Measurements from ENCODE around the gene PEX11G. TPM values are rescaled to one million over a fixed set of nuclear protein-coding genes. Genes with fewer than 3 reads are reported as not detected.
A peak's percentile ranks its signal among the peaks of the same experiment; 100 is the strongest.

The PEX11G gene
- total and polyA plus RNA-seq, 2 experiments from 2014 or later, result 2.2 TPM

DNA sequence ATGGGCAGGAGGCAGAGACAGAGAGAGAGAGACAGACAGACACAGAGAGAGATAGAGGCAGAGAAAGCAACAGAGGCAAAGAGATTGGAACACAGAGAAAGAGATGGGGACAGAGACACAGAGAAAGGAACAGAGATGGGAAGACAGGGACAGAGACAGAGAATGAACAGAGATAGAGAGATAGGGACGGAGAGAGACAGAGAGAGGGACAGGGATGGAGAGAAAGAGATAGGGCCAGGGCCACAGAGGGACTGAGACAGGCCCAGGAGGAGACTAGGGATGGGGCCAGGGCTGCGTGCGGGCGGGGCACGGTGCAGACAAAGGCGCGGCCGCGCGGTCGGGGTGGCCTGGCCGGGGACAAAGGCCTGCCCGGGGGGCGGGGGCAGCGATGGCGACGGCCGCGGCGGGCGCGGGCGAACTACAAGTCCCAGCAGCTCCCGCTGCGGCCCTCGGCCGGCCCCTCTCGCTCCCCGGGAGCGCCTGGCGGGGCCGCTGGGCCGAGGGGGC is 26.9 kb upstream of the PEX11G start, which contains the start of gene ZNF358:
ZNF358 (plus strand) TSS at position 459 of the 507 bp plus-strand sequence. CDS start 3,140 bp downstream, outside the sequence.
- Histone ChIP-seq H2AFZ (peak within 1 kb of the TSS; percentile 98), H3K79me2 (replicated peaks; ENCODE audit: insufficient read depth) (no peaks in the 10 kb centered on the region; the same call in 1 of the 2 replicates), H4K20me1 (replicated peaks; ENCODE audit: insufficient read depth) (no peaks in the 10 kb centered on the region), H3K27me3 (ENCODE audit: insufficient read depth) (no peaks in the 10 kb centered on the region), H3K4me3 (peak within 1 kb of the TSS; percentile 83), H3K36me3 (ENCODE audit: insufficient read depth) (no peaks in the 10 kb centered on the region), H3F3A (replicated peaks; ENCODE audit: low read depth) (no peaks in the 10 kb centered on the region), H3K9me2 (ENCODE audit: insufficient read depth) (no peaks in the 10 kb centered on the region), H3K27ac (ENCODE audit: low read depth) (peak within 1 kb of the TSS; percentile 85; the same call in 1 of the 2 replicates), H3K4me2 (peak within 1 kb of the TSS; percentile 97), H3K4me1 (ENCODE audit: insufficient read depth) (peaks cover 13% of the 10 kb centered on the region)
- peaks cover 13% of the 10 kb centered on the region for H3K4me1 Mint-ChIP-seq
- peak within 1 kb of the TSS; percentile 87 for H3K4me3 Mint-ChIP-seq
- TF ChIP-seq EZH2 (IDR thresholded peaks at IDR 0.05; ENCODE audit: low read depth, unreplicated experiment), result no peak
- TF ChIP-seq, protein P1, sequence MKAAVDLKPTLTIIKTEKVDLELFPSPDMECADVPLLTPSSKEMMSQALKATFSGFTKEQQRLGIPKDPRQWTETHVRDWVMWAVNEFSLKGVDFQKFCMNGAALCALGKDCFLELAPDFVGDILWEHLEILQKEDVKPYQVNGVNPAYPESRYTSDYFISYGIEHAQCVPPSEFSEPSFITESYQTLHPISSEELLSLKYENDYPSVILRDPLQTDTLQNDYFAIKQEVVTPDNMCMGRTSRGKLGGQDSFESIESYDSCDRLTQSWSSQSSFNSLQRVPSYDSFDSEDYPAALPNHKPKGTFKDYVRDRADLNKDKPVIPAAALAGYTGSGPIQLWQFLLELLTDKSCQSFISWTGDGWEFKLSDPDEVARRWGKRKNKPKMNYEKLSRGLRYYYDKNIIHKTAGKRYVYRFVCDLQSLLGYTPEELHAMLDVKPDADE (IDR thresholded peaks at IDR 0.05), result 0 out of 2 replicates have a peak, but pooled peaks have one; percentile 21
- no peak for TF ChIP-seq EZH2phosphoT487 (IDR thresholded peaks at IDR 0.05; ENCODE audit: unreplicated experiment)
- TF ChIP-seq POLR2AphosphoS5 (IDR thresholded peaks at IDR 0.05; ENCODE audit: low read depth), result peak; percentile 55
- no peak for TF ChIP-seq ZNF331 (CRISPR knock-in tag; IDR thresholded peaks at IDR 0.05; ENCODE audit: low read depth)
- H3K27ac Mint-ChIP-seq, result peak within 1 kb of the TSS; percentile 95
- H3K9me3 Mint-ChIP-seq, result peaks cover 3% of the 10 kb centered on the region; the same call in 2 of the 3 replicates
- peaks cover 9% of the 10 kb centered on the region; the same call in 2 of the 3 replicates for H3K36me3 Mint-ChIP-seq (ENCODE audit: low read depth)
- DNase-seq (ENCODE audit: low spot score) (peak; percentile 93), ATAC-seq (peak; percentile 95)
- H3K27me3 Mint-ChIP-seq (ENCODE audit: insufficient read depth, low read depth, poor library complexity), result peaks cover 6% of the 10 kb centered on the region

DNA sequence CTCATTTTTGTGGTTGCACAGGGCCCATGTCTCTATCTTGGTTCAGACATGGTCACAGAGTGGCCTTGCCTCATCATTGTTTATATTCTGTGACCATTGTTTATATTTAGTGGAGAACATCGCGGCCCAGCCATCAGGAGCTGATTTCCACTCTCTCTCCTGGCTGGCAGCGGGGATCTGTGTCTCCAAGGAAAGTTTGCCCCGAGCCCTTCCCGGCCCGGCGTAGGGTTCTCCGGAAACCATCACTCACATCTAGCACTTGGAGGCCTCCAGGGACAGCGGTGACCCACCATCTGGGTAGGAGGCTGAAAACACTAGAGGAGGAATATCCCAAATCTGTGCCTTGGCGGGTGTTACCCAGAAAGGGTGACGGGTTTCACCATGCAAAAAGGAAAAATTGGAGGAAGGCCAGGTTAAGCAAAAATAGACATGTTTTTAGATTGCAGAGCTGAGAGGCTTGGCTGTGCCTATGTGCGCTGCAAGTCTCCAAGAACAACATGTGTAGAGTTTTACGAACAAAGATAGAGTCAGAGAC is 26.3 kb upstream of the PEX11G start:
- Histone ChIP-seq H3K4me3 (peak overlapping the region; percentile 54), H3K27ac (ENCODE audit: low read depth) (peak overlapping the region; percentile 85; the same call in 1 of the 2 replicates), H4K20me1 (replicated peaks; ENCODE audit: insufficient read depth) (no peaks in the 10 kb centered on the region), H3F3A (replicated peaks; ENCODE audit: low read depth) (no peaks in the 10 kb centered on the region), H3K4me2 (peak overlapping the region; percentile 83), H3K79me2 (replicated peaks; ENCODE audit: insufficient read depth) (no peaks in the 10 kb centered on the region; the same call in 1 of the 2 replicates), H2AFZ (peak overlapping the region; percentile 98), H3K4me1 (ENCODE audit: insufficient read depth) (peaks cover 13% of the 10 kb centered on the region), H3K36me3 (ENCODE audit: insufficient read depth) (no peaks in the 10 kb centered on the region), H3K9me2 (ENCODE audit: insufficient read depth) (no peaks in the 10 kb centered on the region), H3K27me3 (ENCODE audit: insufficient read depth) (no peaks in the 10 kb centered on the region)
- H3K36me3 Mint-ChIP-seq (ENCODE audit: low read depth), result peaks cover 9% of the 10 kb centered on the region; the same call in 2 of the 3 replicates
- H3K9me3 Mint-ChIP-seq, result peaks cover 3% of the 10 kb centered on the region; the same call in 2 of the 3 replicates
- peak overlapping the region; percentile 78 for H3K4me3 Mint-ChIP-seq
- H3K4me1 Mint-ChIP-seq, result peaks cover 13% of the 10 kb centered on the region
- peaks cover 6% of the 10 kb centered on the region for H3K27me3 Mint-ChIP-seq (ENCODE audit: insufficient read depth, low read depth, poor library complexity)
- DNase-seq (ENCODE audit: low spot score) (no peak), ATAC-seq (peak; percentile 6; the same call in 1 of the 3 replicates)
- H3K27ac Mint-ChIP-seq, result peak overlapping the region; percentile 95
- TF ChIP-seq POLR2AphosphoS5 (IDR thresholded peaks at IDR 0.05; ENCODE audit: low read depth), result no peak
- TF ChIP-seq, protein P1 (IDR thresholded peaks at IDR 0.05), result no peak
- no peak for TF ChIP-seq ZNF331 (CRISPR knock-in tag; IDR thresholded peaks at IDR 0.05; ENCODE audit: low read depth)
- no peak for TF ChIP-seq JUNB (IDR thresholded peaks at IDR 0.05; ENCODE audit: unreplicated experiment)
- no peak for TF ChIP-seq CTCF (conservative IDR thresholded peaks at IDR 0.05; ENCODE audit: low read depth in 2 of 2)
- TF ChIP-seq, protein P2, sequence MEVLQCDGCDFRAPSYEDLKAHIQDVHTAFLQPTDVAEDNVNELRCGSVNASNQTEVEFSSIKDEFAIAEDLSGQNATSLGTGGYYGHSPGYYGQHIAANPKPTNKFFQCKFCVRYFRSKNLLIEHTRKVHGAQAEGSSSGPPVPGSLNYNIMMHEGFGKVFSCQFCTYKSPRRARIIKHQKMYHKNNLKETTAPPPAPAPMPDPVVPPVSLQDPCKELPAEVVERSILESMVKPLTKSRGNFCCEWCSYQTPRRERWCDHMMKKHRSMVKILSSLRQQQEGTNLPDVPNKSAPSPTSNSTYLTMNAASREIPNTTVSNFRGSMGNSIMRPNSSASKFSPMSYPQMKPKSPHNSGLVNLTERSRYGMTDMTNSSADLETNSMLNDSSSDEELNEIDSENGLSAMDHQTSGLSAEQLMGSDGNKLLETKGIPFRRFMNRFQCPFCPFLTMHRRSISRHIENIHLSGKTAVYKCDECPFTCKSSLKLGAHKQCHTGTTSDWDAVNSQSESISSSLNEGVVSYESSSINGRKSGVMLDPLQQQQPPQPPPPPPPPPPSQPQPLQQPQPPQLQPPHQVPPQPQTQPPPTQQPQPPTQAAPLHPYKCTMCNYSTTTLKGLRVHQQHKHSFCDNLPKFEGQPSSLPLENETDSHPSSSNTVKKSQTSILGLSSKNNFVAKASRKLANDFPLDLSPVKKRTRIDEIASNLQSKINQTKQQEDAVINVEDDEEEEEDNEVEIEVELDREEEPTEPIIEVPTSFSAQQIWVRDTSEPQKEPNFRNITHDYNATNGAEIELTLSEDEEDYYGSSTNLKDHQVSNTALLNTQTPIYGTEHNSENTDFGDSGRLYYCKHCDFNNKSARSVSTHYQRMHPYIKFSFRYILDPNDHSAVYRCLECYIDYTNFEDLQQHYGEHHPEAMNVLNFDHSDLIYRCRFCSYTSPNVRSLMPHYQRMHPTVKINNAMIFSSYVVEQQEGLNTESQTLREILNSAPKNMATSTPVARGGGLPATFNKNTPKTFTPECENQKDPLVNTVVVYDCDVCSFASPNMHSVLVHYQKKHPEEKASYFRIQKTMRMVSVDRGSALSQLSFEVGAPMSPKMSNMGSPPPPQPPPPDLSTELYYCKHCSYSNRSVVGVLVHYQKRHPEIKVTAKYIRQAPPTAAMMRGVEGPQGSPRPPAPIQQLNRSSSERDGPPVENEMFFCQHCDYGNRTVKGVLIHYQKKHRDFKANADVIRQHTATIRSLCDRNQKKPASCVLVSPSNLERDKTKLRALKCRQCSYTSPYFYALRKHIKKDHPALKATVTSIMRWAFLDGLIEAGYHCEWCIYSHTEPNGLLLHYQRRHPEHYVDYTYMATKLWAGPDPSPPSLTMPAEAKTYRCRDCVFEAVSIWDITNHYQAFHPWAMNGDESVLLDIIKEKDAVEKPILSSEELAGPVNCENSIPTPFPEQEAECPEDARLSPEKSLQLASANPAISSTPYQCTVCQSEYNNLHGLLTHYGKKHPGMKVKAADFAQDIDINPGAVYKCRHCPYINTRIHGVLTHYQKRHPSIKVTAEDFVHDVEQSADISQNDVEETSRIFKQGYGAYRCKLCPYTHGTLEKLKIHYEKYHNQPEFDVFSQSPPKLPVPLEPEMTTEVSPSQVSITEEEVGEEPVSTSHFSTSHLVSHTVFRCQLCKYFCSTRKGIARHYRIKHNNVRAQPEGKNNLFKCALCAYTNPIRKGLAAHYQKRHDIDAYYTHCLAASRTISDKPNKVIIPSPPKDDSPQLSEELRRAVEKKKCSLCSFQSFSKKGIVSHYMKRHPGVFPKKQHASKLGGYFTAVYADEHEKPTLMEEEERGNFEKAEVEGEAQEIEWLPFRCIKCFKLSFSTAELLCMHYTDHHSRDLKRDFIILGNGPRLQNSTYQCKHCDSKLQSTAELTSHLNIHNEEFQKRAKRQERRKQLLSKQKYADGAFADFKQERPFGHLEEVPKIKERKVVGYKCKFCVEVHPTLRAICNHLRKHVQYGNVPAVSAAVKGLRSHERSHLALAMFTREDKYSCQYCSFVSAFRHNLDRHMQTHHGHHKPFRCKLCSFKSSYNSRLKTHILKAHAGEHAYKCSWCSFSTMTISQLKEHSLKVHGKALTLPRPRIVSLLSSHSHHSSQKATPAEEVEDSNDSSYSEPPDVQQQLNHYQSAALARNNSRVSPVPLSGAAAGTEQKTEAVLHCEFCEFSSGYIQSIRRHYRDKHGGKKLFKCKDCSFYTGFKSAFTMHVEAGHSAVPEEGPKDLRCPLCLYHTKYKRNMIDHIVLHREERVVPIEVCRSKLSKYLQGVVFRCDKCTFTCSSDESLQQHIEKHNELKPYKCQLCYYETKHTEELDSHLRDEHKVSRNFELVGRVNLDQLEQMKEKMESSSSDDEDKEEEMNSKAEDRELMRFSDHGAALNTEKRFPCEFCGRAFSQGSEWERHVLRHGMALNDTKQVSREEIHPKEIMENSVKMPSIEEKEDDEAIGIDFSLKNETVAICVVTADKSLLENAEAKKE (CRISPR knock-in tag; IDR thresholded peaks at IDR 0.05), result no peak
- TF ChIP-seq STAT1 (IDR thresholded peaks at IDR 0.05; ENCODE audit: unreplicated experiment), result no peak
- no peak for TF ChIP-seq EZH2phosphoT487 (IDR thresholded peaks at IDR 0.05; ENCODE audit: unreplicated experiment)

Measured in GM23338 (cell line).